ENCODE results near the gene MEX3D. TPM values are rescaled to one million over a fixed set of nuclear protein-coding genes. Genes with fewer than 3 reads are reported as not detected.

MEX3D gene
- total RNA-seq, 5 donors from 2014 or later (not counting 1 experiment from before 2014, with no cell fraction given), result 2.1 to 7.7 (median 6.2) TPM

DNA sequence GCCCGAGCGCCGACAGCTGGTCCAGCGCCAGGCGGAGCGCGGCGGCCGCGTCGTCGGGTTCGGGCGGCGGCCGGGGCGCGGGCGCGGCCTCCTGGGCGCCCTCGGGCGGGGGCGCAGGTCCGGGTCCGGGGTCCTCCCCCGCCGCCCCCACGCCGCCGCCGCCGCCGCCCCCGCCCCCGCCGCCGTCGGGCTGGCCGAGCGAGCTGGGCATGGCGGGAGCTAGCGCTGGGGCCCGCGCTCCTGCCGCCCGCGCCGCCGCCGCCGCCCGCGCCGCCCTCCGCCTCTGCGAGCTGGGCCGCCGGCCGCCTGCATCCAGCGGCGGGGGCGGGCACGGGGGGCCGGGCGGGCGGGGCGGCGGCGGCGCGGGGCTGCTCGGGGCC is 287 bp downstream of the MEX3D start:
- H3K27ac ChIP-seq (ENCODE audit: low read length), result no peak overlapping the region
- H3K27ac Mint-ChIP-seq, result no peak overlapping the region
- H3K36me3 ChIP-seq (ENCODE audit: control insufficient read depth in 2 of 2, extremely low read depth in 1 of 2, insufficient read depth in 1 of 2, low read length in 1 of 2), result no peaks in the 10 kb centered on the region
- H3K9me3 ChIP-seq, result no peaks in the 10 kb centered on the region
- no peaks in the 10 kb centered on the region for H3K36me3 Mint-ChIP-seq
- DNase-seq, result no peak
- no peaks in the 10 kb centered on the region for H3K9me3 Mint-ChIP-seq
- H3K4me3 ChIP-seq (ENCODE audit: control insufficient read depth in 1 of 2, extremely low read depth in 1 of 2, low read length in 1 of 2), result no peak overlapping the region
- peak in 2 of 4 experiments; percentile 1 to 41 for ATAC-seq (replicated peaks in 1 of 4)
- ChIA-PET POLR2A (no interaction called here), CTCF (no interaction called here)
- peaks cover 4 to 15% of the 10 kb centered on the region in 2 experiments for H3K4me1 ChIP-seq (ENCODE audit: control insufficient read depth in 1 of 2, extremely low read depth in 1 of 2, insufficient read depth in 2 of 2, low read length in 2 of 2)
- peaks cover 0 to 21% of the 10 kb centered on the region in 2 experiments for H3K27me3 ChIP-seq (replicated peaks in 1 of 2; ENCODE audit: control insufficient read depth in 2 of 2, extremely low read depth in 1 of 2, insufficient read depth in 2 of 2, low read length in 1 of 2)
- peaks cover 3 to 5% of the 10 kb centered on the region in 2 donors for H3K27me3 Mint-ChIP-seq
- no peak overlapping the region for H3K4me3 Mint-ChIP-seq
- under 1% methylated on average over 62 of the region's 73 CpGs for WGBS (ENCODE audit: insufficient coverage)
- H3K4me1 Mint-ChIP-seq, result peaks cover 0 to 12% (median 2%) of the 10 kb centered on the region in 3 donors

DNA sequence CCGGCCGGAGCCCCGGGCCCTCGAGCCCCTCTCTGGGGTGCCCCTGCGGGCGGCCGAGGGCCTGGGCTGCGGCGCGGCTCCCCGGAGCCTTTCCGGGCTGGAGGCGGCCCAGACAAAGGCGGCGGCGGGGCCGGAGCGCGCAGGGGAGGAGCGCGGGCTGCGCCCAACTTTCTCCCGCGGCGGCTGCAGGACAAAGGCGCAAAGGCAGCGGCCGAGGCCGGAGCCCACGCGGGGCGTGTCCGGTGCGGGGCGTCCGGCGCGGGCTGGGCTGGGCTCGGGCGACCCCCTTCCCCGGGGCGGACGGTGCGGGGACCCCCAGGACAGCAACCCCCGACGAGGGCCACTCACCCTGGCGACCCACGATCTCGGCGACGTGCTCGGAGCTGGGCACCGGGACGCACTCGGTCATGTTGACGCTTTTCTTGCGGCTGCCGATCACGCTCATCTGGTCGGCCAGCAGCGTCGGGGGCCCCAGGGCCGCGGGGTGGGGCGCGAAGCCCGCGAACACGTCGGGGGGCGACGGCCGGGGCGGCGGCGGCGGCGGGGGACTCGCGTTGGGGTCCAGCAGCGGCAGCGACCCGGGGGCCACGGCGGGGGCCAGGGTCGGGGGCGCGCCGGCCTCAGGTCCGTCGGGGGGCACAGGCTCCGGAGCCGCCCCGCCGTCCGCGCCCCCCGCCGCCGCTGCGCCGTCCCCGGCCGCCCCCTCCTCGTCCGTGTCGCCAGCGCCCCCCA is 843 bp downstream of the MEX3D start:
- ChIA-PET CTCF (no interaction called here), POLR2A (no interaction called here)
- Histone ChIP-seq H3K36me3 (ENCODE audit: control insufficient read depth in 2 of 2, extremely low read depth in 1 of 2, insufficient read depth in 1 of 2, low read length in 1 of 2) (no peaks in the 10 kb centered on the region), H3K27me3 (replicated peaks in 1 of 2; ENCODE audit: control insufficient read depth in 2 of 2, extremely low read depth in 1 of 2, insufficient read depth in 2 of 2, low read length in 1 of 2) (peaks cover 0 to 20% of the 10 kb centered on the region in 2 experiments), H3K27ac (ENCODE audit: low read length) (no peak overlapping the region), H3K9me3 (no peaks in the 10 kb centered on the region), H3K4me1 (ENCODE audit: control insufficient read depth in 1 of 2, extremely low read depth in 1 of 2, insufficient read depth in 2 of 2, low read length in 2 of 2) (peaks cover 4 to 15% of the 10 kb centered on the region in 2 experiments), H3K4me3 (ENCODE audit: control insufficient read depth in 1 of 2, extremely low read depth in 1 of 2, low read length in 1 of 2) (no peak overlapping the region)
- H3K9me3 Mint-ChIP-seq, result no peaks in the 10 kb centered on the region
- H3K27ac Mint-ChIP-seq, result no peak overlapping the region
- H3K36me3 Mint-ChIP-seq, result no peaks in the 10 kb centered on the region
- ATAC-seq (replicated peaks in 1 of 4), result no peak
- DNase-seq, result peak in 2 of 35 experiments; percentile 12 to 25
- peaks cover 0 to 12% (median 2%) of the 10 kb centered on the region in 3 donors for H3K4me1 Mint-ChIP-seq
- H3K27me3 Mint-ChIP-seq, result peaks cover 3 to 5% of the 10 kb centered on the region in 2 donors
- H3K4me3 Mint-ChIP-seq, result peak overlapping the region in 1 of 3 donors; percentile 34
- whole genome bisulfite sequencing (ENCODE audit: insufficient coverage), result 2% methylated on average over 105 of the region's 108 CpGs

DNA sequence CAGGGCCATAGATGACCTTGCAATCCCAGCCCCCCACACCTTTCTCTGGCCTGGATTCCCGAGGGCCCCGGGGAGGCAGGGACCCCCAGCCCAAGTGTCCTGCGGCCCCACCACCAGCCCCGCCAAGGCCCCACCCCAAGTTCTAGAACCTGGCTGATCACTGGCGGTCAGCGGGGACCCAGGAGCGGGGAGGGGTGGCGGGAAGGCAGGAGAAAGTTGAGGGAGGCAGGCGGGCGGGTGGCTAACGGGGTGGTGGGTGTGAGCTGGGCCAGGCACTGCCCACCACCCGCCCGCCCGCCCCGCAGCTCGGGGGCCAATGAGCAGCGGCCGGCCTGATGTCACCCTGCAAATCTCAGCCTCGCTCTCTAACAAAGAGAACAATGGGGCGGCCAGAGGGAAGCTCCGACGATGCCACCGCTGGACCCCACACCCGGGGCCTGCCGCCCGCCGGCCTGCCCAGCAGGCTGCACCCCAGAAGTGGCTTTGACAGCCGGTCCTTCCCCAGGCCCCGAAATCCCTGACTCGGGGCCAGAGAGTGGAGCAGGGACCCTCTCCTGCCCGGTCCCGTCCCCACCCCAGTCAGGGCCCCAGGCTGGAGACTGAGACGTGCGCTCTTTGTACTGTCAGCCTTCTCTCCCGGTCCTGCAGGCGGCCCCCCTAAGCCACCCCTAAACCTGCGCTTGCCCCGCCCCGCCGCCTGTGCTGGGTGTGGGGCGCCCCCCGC is 1.6 kb downstream of the MEX3D start:
- ChIA-PET POLR2A (no interaction called here), CTCF (no interaction called here)
- peak overlapping the region in 1 of 3 donors; percentile 30 for H3K4me3 Mint-ChIP-seq
- no peak overlapping the region for H3K27ac Mint-ChIP-seq
- H3K27ac ChIP-seq (ENCODE audit: low read length), result no peak overlapping the region
- ATAC-seq (replicated peaks in 1 of 4) (no peak), DNase-seq (peak in 1 of 35 experiments; percentile 21)
- H3K27me3 ChIP-seq (replicated peaks in 1 of 2; ENCODE audit: control insufficient read depth in 2 of 2, extremely low read depth in 1 of 2, insufficient read depth in 2 of 2, low read length in 1 of 2), result peaks cover 0 to 18% of the 10 kb centered on the region in 2 experiments
- H3K4me1 ChIP-seq (ENCODE audit: control insufficient read depth in 1 of 2, extremely low read depth in 1 of 2, insufficient read depth in 2 of 2, low read length in 2 of 2), result peaks cover 4 to 15% of the 10 kb centered on the region in 2 experiments
- H3K36me3 Mint-ChIP-seq, result no peaks in the 10 kb centered on the region
- peaks cover 3 to 5% of the 10 kb centered on the region in 2 donors for H3K27me3 Mint-ChIP-seq
- no peak overlapping the region for H3K4me3 ChIP-seq (ENCODE audit: control insufficient read depth in 1 of 2, extremely low read depth in 1 of 2, low read length in 1 of 2)
- H3K9me3 Mint-ChIP-seq, result no peaks in the 10 kb centered on the region
- no peaks in the 10 kb centered on the region for H3K9me3 ChIP-seq
- WGBS (ENCODE audit: insufficient coverage), result 50% methylated on average over 28 of the region's 42 CpGs
- H3K4me1 Mint-ChIP-seq, result peaks cover 0 to 12% (median 2%) of the 10 kb centered on the region in 3 donors
- no peaks in the 10 kb centered on the region for H3K36me3 ChIP-seq (ENCODE audit: control insufficient read depth in 2 of 2, extremely low read depth in 1 of 2, insufficient read depth in 1 of 2, low read length in 1 of 2)

DNA sequence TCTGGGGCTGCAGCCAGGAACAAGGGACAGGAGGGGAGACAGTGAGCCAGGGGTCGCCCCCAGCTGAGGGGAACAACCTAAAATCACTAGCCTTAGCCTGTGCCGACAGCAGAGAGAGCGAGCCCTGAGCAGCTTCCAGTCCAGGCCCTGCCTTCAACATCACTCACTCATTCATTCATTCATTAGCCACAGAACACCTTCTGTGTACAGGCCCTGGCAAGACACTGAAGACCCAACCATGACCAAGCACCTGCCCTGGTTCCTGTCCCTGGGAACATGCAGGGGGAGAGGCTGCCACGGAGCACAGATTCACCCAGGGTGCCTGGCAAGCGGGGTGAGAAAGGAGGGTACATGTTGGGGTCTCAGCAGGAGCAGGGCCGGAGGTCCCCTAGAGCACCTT is 4.9 kb downstream of the MEX3D start:
- Mint-ChIP-seq H3K27me3 (no peaks in the 10 kb centered on the region), H3K36me3 (no peaks in the 10 kb centered on the region), H3K9me3 (no peaks in the 10 kb centered on the region), H3K4me3 (no peak overlapping the region), H3K4me1 (peaks cover 0 to 3% (median 0%) of the 10 kb centered on the region in 3 donors), H3K27ac (no peak overlapping the region)
- Histone ChIP-seq H3K9me3 (no peaks in the 10 kb centered on the region), H3K27ac (ENCODE audit: low read length) (no peak overlapping the region), H3K36me3 (ENCODE audit: control insufficient read depth in 2 of 2, extremely low read depth in 1 of 2, insufficient read depth in 1 of 2, low read length in 1 of 2) (no peaks in the 10 kb centered on the region), H3K4me3 (ENCODE audit: control insufficient read depth in 1 of 2, extremely low read depth in 1 of 2, low read length in 1 of 2) (no peak overlapping the region), H3K4me1 (ENCODE audit: control insufficient read depth in 1 of 2, extremely low read depth in 1 of 2, insufficient read depth in 2 of 2, low read length in 2 of 2) (peaks cover 2 to 10% of the 10 kb centered on the region in 2 experiments), H3K27me3 (replicated peaks in 1 of 2; ENCODE audit: control insufficient read depth in 2 of 2, extremely low read depth in 1 of 2, insufficient read depth in 2 of 2, low read length in 1 of 2) (peaks cover 0 to 4% of the 10 kb centered on the region in 2 experiments)
- CTCF ChIA-PET, result no interaction called here
- POLR2A ChIA-PET, result no interaction called here
- DNase-seq, result no peak
- ATAC-seq (replicated peaks in 1 of 4), result no peak
- WGBS (ENCODE audit: insufficient coverage), result 83% methylated on average over 2 of the region's 6 CpGs

DNA sequence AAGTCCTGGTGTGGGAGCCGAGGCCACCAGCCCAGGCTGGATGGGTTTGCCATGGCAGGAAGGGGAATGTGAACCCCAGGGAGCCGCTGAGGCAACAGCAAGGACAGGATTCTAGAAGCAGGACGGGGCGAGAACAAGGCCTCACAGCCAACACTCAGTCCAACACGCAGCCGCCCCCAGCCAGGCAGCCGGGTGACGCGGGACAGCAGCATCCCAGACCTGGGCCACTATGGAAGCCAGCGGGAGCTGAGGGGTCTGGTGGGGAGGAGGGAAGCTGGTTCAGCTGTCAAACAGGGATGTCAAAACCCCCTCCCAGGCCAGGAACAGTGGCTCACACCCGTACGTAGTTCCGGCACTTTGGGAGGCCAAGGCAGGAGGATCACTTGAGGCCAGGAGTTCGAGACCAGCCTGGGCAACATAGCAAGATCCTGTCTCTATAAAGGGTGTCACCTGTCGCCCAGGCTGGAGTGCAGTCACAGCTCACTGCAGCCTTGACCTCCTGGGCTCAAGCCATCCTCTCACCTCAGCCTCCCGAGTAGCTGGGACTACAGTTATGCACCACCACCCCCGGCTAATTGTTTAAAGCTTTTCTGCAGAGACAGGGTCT is 6.8 kb downstream of the MEX3D start:
- H3K27me3 Mint-ChIP-seq, result no peaks in the 10 kb centered on the region

DNA sequence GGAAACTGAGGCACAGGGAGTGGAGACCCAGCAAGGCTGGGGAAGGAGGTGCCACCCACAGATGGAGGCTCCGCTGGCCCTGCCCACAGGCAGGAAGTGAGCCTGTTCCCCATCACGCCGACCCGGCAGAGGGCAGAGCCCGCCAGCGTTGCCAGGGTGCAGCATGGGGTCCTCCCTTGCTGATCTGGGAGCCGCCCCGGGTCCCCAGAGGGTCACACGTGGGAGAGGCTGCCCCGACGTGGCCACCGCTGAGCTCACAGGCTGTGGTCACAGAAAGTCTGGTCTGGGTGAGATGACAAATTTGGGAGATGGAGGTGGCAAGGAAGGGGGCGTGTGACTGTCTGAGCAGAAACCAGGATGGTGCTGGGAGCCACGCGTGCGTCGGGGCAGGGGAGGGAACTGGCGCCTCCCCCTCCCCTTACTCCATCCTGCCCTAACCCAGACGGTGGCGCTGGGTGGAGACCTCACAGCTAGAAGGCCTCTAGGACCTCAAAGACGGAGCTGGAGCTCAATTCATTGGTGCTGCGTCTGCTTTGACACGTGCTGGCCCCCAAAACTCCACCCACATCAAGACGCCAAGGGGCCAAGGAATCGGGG is 7.7 kb downstream of the MEX3D start:
- Mint-ChIP-seq H3K27me3 (no peaks in the 10 kb centered on the region), H3K9me3 (no peaks in the 10 kb centered on the region), H3K4me3 (no peak overlapping the region), H3K27ac (no peak overlapping the region), H3K4me1 (peaks cover 0 to 3% (median 0%) of the 10 kb centered on the region in 3 donors), H3K36me3 (no peaks in the 10 kb centered on the region)
- no peak for ATAC-seq (replicated peaks in 1 of 4)
- peaks cover 0 to 3% of the 10 kb centered on the region in 2 experiments for H3K4me1 ChIP-seq (ENCODE audit: control insufficient read depth in 1 of 2, extremely low read depth in 1 of 2, insufficient read depth in 2 of 2, low read length in 2 of 2)
- 60% methylated on average over 17 of the region's 25 CpGs for WGBS (ENCODE audit: insufficient coverage)
- DNase-seq, result no peak
- POLR2A ChIA-PET, result interaction anchor here in 1 of 2 donors (0.6 kb wide), 1 partner anchor 93 kb away, joined by 3 read pairs; no protein-coding TSS in a partner anchor
- H3K4me3 ChIP-seq (ENCODE audit: control insufficient read depth in 1 of 2, extremely low read depth in 1 of 2, low read length in 1 of 2), result no peak overlapping the region
- H3K36me3 ChIP-seq (ENCODE audit: control insufficient read depth in 2 of 2, extremely low read depth in 1 of 2, insufficient read depth in 1 of 2, low read length in 1 of 2), result no peaks in the 10 kb centered on the region
- CTCF ChIA-PET, result no interaction called here
- H3K9me3 ChIP-seq, result no peaks in the 10 kb centered on the region
- H3K27ac ChIP-seq (ENCODE audit: low read length), result no peak overlapping the region
- H3K27me3 ChIP-seq (replicated peaks in 1 of 2; ENCODE audit: control insufficient read depth in 2 of 2, extremely low read depth in 1 of 2, insufficient read depth in 2 of 2, low read length in 1 of 2), result no peaks in the 10 kb centered on the region

More for the DNA sequence above, 6.8 kb downstream of the MEX3D start:
- CTCF ChIA-PET, result interaction anchor here in 1 of 2 donors (0.6 kb wide), 1 partner anchor 27 kb away, joined by 7 read pairs; no protein-coding TSS in a partner anchor
- no peak overlapping the region for H3K27ac ChIP-seq (ENCODE audit: low read length)
- no peaks in the 10 kb centered on the region for H3K36me3 ChIP-seq (ENCODE audit: control insufficient read depth in 2 of 2, extremely low read depth in 1 of 2, insufficient read depth in 1 of 2, low read length in 1 of 2)
- Mint-ChIP-seq H3K9me3 (no peaks in the 10 kb centered on the region), H3K27ac (no peak overlapping the region), H3K4me1 (peaks cover 0 to 3% (median 0%) of the 10 kb centered on the region in 3 donors), H3K4me3 (no peak overlapping the region), H3K36me3 (no peaks in the 10 kb centered on the region)
- DNase-seq, result no peak
- peaks cover 0 to 3% of the 10 kb centered on the region in 2 experiments for H3K4me1 ChIP-seq (ENCODE audit: control insufficient read depth in 1 of 2, extremely low read depth in 1 of 2, insufficient read depth in 2 of 2, low read length in 2 of 2)
- ATAC-seq (replicated peaks in 1 of 4), result no peak
- POLR2A ChIA-PET, result interaction anchor here in 1 of 2 donors (0.6 kb wide), 1 partner anchor 92 kb away, joined by 3 read pairs; no protein-coding TSS in a partner anchor
- H3K27me3 ChIP-seq (replicated peaks in 1 of 2; ENCODE audit: control insufficient read depth in 2 of 2, extremely low read depth in 1 of 2, insufficient read depth in 2 of 2, low read length in 1 of 2), result no peaks in the 10 kb centered on the region
- 94% methylated on average over 12 of the region's 17 CpGs for WGBS (ENCODE audit: insufficient coverage)
- H3K4me3 ChIP-seq (ENCODE audit: control insufficient read depth in 1 of 2, extremely low read depth in 1 of 2, low read length in 1 of 2), result no peak overlapping the region
- H3K9me3 ChIP-seq, result no peaks in the 10 kb centered on the region

All from T-cell (primary cell).